K562 (cell line): Measurements from ENCODE around the gene COL13A1. TPM values are rescaled to one million over a fixed set of nuclear protein-coding genes. Genes with fewer than 3 reads are reported as not detected.

Source experiments
- ATAC-seq: fragments of 200-7000 bp; cut with Tn5 transposase; 3 replicates; pipeline ENCODE4 v1.9.1; 2020; ENCODE audit warnings: moderate library complexity
- BruUV-seq: library from RNA; stranded (reverse); fragments of 400-500 nt; replicated peaks from 2 replicates; lab custom pipeline; 2021; lab: Mats Ljungman, UMichigan
- CTCF ChIA-PET: fragments of 300-600 bp; formaldehyde crosslinking; extraction: SDS; loops from one replicate; lab custom pipeline; 2021; ENCODE audit warnings: low intra/inter-chr PET ratio; lab: Yijun Ruan, JAX
- POLR2A ChIA-PET: fragments of 300-600, 350-650 bp; sonication (Branson Sonifier 250); formaldehyde crosslinking; extraction: SDS; loops from one replicate; lab custom pipeline; 2021; ENCODE audit warnings: antibody characterized with exemption, inconsistent platforms; lab: Yijun Ruan, JAX
- DNase-seq, 4 experiments: peaks; one replicate each; pipeline versions ENCODE4 v3.0.0 to v3.0.0-alpha.2; 2011 to 2018; ENCODE audit warnings: low spot score in 3 of 4, mixed read lengths in 3 of 4; ENCODE audit errors: extremely low read depth in 1 of 4
- FAIRE-seq: peaks from 2 replicates; lab custom pipeline; 2011; peaks lifted over from hg19 to GRCh38; lab: Jason Lieb, UNC
- H2AFZ ChIP-seq: 2 replicates; pipeline ENCODE4 v1.6.0; 2011; ENCODE audit warnings: low read depth, low read length, control low read depth, inconsistent platforms
- H3K27ac ChIP-seq: fragments of 200-600 bp; 3 replicates; pipeline ENCODE4 v1.8.0; 2011; ENCODE audit warnings: low read depth, mild to moderate bottlenecking, control low read depth, inconsistent platforms, low read length, moderate library complexity, mixed read lengths; ENCODE audit errors: extremely low read depth
- H3K27me3 ChIP-seq, 2 experiments: fragments of 300-600 bp in 1 of 2; 2 replicates in 1 of 2; 3 replicates in 1 of 2; pipeline versions ENCODE4 v1.6.0 to v1.8.0; 2011; ENCODE audit warnings: inconsistent platforms in 2 of 2, low read length in 2 of 2, mild to moderate bottlenecking in 1 of 2, mixed read lengths in 1 of 2, moderate library complexity in 1 of 2; ENCODE audit not compliant: control insufficient read depth in 2 of 2, insufficient read depth in 2 of 2
- H3K36me3 ChIP-seq: fragments of 300-600 bp; 3 replicates; pipeline ENCODE4 v1.8.0; 2011; ENCODE audit warnings: mild to moderate bottlenecking, low read length, inconsistent platforms; ENCODE audit not compliant: control insufficient read depth, insufficient read depth
- H3K4me1 ChIP-seq, 2 experiments: fragments of 200-600 bp in 1 of 2; replicated peaks in 1 of 2; 2 replicates in 1 of 2; 3 replicates in 1 of 2; pipeline versions ENCODE4 v1.5.1 to v1.8.0; 2011; ENCODE audit warnings: inconsistent platforms in 2 of 2, low read length in 2 of 2, mild to moderate bottlenecking in 1 of 2, mixed read lengths in 1 of 2, moderate library complexity in 1 of 2; ENCODE audit not compliant: control insufficient read depth in 2 of 2, insufficient read depth in 2 of 2
- H3K4me2 ChIP-seq: 2 replicates; pipeline ENCODE4 v1.6.1; 2011; ENCODE audit warnings: low read length, control low read depth, inconsistent platforms, mixed read lengths; ENCODE audit not compliant: insufficient read depth
- H3K4me3 ChIP-seq: fragments of 200-600 bp; sonication (generic), shearing (Covaris generic); 2 replicates; pipeline ENCODE4 v1.5.1; 2016; ENCODE audit warnings: control low read depth, inconsistent platforms
- H3K79me2 ChIP-seq: fragments of 200-600 bp; 3 replicates; pipeline ENCODE4 v1.8.0; 2011; ENCODE audit warnings: low read length, inconsistent platforms; ENCODE audit not compliant: control insufficient read depth, insufficient read depth
- H3K9ac ChIP-seq, 2 experiments: 2 replicates each; pipeline versions ENCODE4 v1.6.0 to v1.6.1; 2011; ENCODE audit warnings: low read depth in 2 of 2, low read length in 2 of 2, control low read depth in 1 of 2, inconsistent platforms in 1 of 2, mild to moderate bottlenecking in 1 of 2, mixed read lengths in 1 of 2; ENCODE audit not compliant: insufficient read depth in 1 of 2
- H3K9me1 ChIP-seq: one replicate; pipeline ENCODE4 v1.6.0; 2011; ENCODE audit warnings: inconsistent platforms, mild to moderate bottlenecking, low read length, moderate library complexity; ENCODE audit not compliant: control insufficient read depth, insufficient read depth
- H3K9me3 ChIP-seq: replicated peaks from 2 replicates; pipeline ENCODE4 v1.5.1; 2011; ENCODE audit warnings: low read depth, low read length, inconsistent platforms; ENCODE audit not compliant: control insufficient read depth, insufficient read depth
- H4K20me1 ChIP-seq: replicated peaks from 2 replicates; pipeline ENCODE4 v1.6.1; 2011; ENCODE audit warnings: low read length, inconsistent platforms, mixed read lengths; ENCODE audit not compliant: control insufficient read depth, insufficient read depth
- CSDE1 ChIP-seq, 2 experiments: fragments of 450-650 bp; IDR thresholded peaks; 2 replicates each; pipeline ENCODE4 v1.6.1; 2016; ENCODE audit warnings: mild to moderate bottlenecking in 1 of 2
- E2F3 ChIP-seq: fragments of 250-450 bp; sonication (Bioruptor Pico); IDR thresholded peaks from 2 replicates; pipeline ENCODE4 v1.4.0; 2020; ENCODE audit warnings: mild to moderate bottlenecking
- HNRNPL ChIP-seq: fragments of 200-400 bp; formaldehyde crosslinking; IDR thresholded peaks from 2 replicates; pipeline ENCODE4 v1.6.1; 2017; ENCODE audit warnings: low read depth, mild to moderate bottlenecking, low read length
- NFATC3 ChIP-seq: fragments of 450-650 bp; IDR thresholded peaks from 2 replicates; pipeline ENCODE4 v1.6.1; 2017; ENCODE audit warnings: mild to moderate bottlenecking
- NR2C1 ChIP-seq, 2 experiments: fragments of 450-650 bp; IDR thresholded peaks; 2 replicates each; pipeline ENCODE4 v1.6.1; 2017; ENCODE audit warnings: mild to moderate bottlenecking in 2 of 2, antibody characterized with exemption in 1 of 2, inconsistent platforms in 1 of 2, missing compliant biosample characterization in 1 of 2, missing genetic modification characterization in 1 of 2
- RBM34 ChIP-seq: fragments of 200-400 bp; formaldehyde crosslinking; IDR thresholded peaks from 2 replicates; pipeline ENCODE4 v1.6.1; 2018; ENCODE audit warnings: low read length, borderline replicate concordance; ENCODE audit not compliant: insufficient read depth
- SNRNP70 ChIP-seq: fragments of 200-400 bp; formaldehyde crosslinking; optimal IDR thresholded peaks from 2 replicates; pipeline ENCODE3; 2017; ENCODE audit warnings: low read depth, low read length
- SRSF3 ChIP-seq: fragments of 200-400 bp; formaldehyde crosslinking; IDR thresholded peaks from 2 replicates; pipeline ENCODE4 v1.6.1; 2016; ENCODE audit warnings: mild to moderate bottlenecking, low read length, moderate library complexity; ENCODE audit not compliant: insufficient read depth
- ZEB2 ChIP-seq: fragments of 450-650 bp; IDR thresholded peaks from 2 replicates; pipeline ENCODE4 v1.6.1; 2016
- ZNF785 ChIP-seq: fragments of 250-450 bp; sonication (Bioruptor Pico); IDR thresholded peaks from 2 replicates; pipeline ENCODE4 v1.4.0; 2020; ENCODE audit warnings: mild to moderate bottlenecking
- WGBS: fragments of 100-300 bp; shearing (Covaris generic); methylation state at CpG from one replicate; pipeline ENCODE4 v1.1.6; 2016; ENCODE audit warnings: low coverage, mixed read lengths; ENCODE audit not compliant: insufficient coverage; ENCODE audit errors: missing lambda C conversion rate; 5-methylcytosine and 5-hydroxymethylcytosine counted together
- in situ Hi-C: fragments of 300-500 bp; cut with MboI; formaldehyde crosslinking; loops from 4 replicates; pipeline ENCODE4 v1.15.0; 2018; ENCODE audit warnings: inconsistent platforms, mixed read lengths
- intact Hi-C: fragments of 100-400 bp; cut with micrococcal nuclease; formaldehyde crosslinking; loops from 2 replicates; pipeline ENCODE4 v1.14.2; 2022
- polyA plus RNA-seq, 8 experiments: library from polyadenylated mRNA; depleted of rRNA in 4 of 8; stranded (reverse) in 5 of 8; unstranded in 3 of 8; fragments of >200 nt; fragmentation: Nextera tagmentation in 2 of 8; fragmentation: Illumina TruSeq in 1 of 8; extraction: Ambion mirVana in 2 of 8; extraction: Trizol in 1 of 8; gene quantifications; 2 replicates each; pipeline versions ENCODE4 v1.2.1 to v1.2.3, GENCODE V29; 2011 to 2014; ENCODE audit warnings: inconsistent platforms in 1 of 8, missing spikeins in 1 of 8
- total RNA-seq, 7 experiments: library from RNA; depleted of rRNA in 6 of 7; stranded (reverse); fragments of >200 nt in 6 of 7; fragmentation: Illumina TruSeq in 2 of 7; extraction: Trizol in 2 of 7; gene quantifications; 2 replicates each; pipeline versions ENCODE4 v1.2.1 to v1.2.3, GENCODE V29; 2011 to 2021; ENCODE audit warnings: low replicate concordance in 1 of 7
- TF ChIP-seq, protein P1 (sequence below): fragments of 450-650 bp; formaldehyde crosslinking; IDR thresholded peaks from 2 replicates; pipeline ENCODE4 v1.4.0; 2020; ENCODE audit warnings: mild to moderate bottlenecking, moderate library complexity
- TF ChIP-seq, protein P2 (sequence below), 2 experiments: fragments of 450-650 bp in 1 of 2; sonication (generic) in 1 of 2; formaldehyde crosslinking in 1 of 2; IDR thresholded peaks in 1 of 2; conservative IDR thresholded peaks in 1 of 2; 2 replicates each; pipeline versions ENCODE4 v1.6.1 to v1.8.1; 2016 to 2023; ENCODE audit warnings: mild to moderate bottlenecking in 2 of 2, moderate library complexity in 2 of 2, inconsistent platforms in 1 of 2, missing genetic modification reagents in 1 of 2
- TF ChIP-seq, protein P3 (sequence below): fragments of 250-450 bp; sonication (Bioruptor Pico); IDR thresholded peaks from 2 replicates; pipeline ENCODE4 v1.5.0; 2021
- TF ChIP-seq, protein P4 (sequence below): sonication (generic); formaldehyde crosslinking; IDR thresholded peaks from 2 replicates; pipeline ENCODE4 v1.8.1; 2023; ENCODE audit warnings: mild to moderate bottlenecking, missing genetic modification reagents

Gene COL13A1
- total and polyA plus RNA-seq, 9 of the 15 experiments (the other 6 are each of a cell fraction or from before 2014, with no cell fraction given): not detected

DNA sequence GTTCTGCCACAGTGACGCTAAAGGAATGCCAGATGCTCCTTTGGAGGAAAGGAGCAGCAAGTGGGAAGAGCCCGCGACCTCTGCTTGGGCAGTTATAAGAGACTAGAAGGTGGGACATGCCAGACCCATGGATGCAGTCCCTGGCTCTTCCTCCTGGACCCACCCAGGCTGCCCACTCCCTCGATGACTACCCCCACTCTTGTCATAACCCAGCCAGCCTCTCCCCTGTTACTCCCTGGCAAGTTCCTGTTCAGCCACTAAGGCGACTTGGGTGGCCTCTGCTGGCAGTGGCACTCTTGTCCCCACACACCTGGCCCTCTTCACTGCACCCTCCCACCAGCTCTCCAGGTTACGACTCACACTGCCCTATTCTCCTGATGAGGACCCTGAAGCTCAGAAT is 33.5 kb downstream of the COL13A1 start (continued):
- TF ChIP-seq ZNF785 (CRISPR knock-in tag) (no peak), HNRNPL (no peak), RBM34 (no peak)

DNA sequence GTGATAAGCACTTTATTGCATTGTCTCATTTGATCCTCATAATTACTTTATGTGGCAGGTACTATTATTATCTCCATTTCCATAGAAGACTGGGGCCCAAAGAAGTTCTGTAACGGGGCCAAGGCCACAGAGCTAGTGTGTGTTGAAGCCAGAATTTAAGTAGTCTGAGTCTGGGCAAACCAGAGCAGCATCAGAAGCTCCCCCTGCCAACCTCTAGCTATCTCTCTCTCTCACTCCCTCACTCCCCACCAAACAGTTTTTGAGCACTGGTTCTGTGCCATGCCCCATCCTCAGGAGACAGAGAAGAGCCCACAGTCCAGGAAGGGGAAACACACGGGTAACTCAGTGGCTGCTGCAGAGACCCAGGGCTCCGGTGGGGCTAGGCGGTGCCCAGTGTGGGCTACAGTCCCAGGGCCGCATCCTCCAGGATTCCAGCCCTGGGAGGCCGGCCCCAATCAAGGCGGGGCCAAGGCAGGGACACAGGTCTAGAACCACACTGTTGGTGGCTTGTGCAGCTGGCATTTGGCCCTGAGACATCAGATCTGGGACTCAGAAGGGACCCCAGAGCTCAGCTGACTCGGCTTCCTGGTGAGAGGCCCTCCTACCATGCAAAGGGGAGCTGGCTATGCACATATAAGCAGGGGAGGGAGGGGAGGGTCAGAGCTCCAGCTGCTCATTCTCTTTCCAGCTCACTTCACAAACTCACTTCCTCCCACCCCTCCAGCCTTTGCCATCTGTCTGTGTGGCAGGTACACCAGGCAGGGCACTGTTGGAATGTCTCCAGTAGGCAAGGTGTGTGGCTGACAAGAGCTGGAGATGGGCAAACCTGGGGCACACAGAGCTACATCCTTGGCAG is 34.4 kb downstream of the COL13A1 start:
- Histone ChIP-seq H3K4me1 (no peaks in the 10 kb centered on the region), H4K20me1 (0 out of 2 replicates have a peak, but pooled peaks cover 20% of the 10 kb centered on the region), H2AFZ (no peak overlapping the region), H3K4me3 (no peak overlapping the region), H3K4me2 (no peak overlapping the region), H3K27me3 (peaks cover 8 to 85% of the 10 kb centered on the region in 2 experiments), H3K9ac (no peak overlapping the region), H3K9me1 (no peaks in the 10 kb centered on the region), H3K36me3 (no peaks in the 10 kb centered on the region), H3K9me3 (no peaks in the 10 kb centered on the region), H3K27ac (no peak overlapping the region), H3K79me2 (no peaks in the 10 kb centered on the region)
- DNase-seq (no peak), FAIRE-seq (no peak), ATAC-seq (no peak)
- in situ Hi-C loops (no loop called here), intact Hi-C loops (no loop called here)
- no TSS peak for BruUV-seq
- POLR2A ChIA-PET: interaction anchor here (0.6 kb wide), 2 partner anchors 69 to 91 kb away, joined by 3 read pairs; no protein-coding TSS in a partner anchor
- WGBS: 0% methylated on average over 8 of the region's 8 CpGs
- TF ChIP-seq, protein P1, sequence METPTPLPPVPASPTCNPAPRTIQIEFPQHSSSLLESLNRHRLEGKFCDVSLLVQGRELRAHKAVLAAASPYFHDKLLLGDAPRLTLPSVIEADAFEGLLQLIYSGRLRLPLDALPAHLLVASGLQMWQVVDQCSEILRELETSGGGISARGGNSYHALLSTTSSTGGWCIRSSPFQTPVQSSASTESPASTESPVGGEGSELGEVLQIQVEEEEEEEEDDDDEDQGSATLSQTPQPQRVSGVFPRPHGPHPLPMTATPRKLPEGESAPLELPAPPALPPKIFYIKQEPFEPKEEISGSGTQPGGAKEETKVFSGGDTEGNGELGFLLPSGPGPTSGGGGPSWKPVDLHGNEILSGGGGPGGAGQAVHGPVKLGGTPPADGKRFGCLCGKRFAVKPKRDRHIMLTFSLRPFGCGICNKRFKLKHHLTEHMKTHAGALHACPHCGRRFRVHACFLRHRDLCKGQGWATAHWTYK: no peak
- TF ChIP-seq, protein P2, sequence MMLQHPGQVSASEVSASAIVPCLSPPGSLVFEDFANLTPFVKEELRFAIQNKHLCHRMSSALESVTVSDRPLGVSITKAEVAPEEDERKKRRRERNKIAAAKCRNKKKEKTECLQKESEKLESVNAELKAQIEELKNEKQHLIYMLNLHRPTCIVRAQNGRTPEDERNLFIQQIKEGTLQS (IDR thresholded peaks at IDR 0.05): no peak
- TF ChIP-seq, protein P2 (CRISPR knock-in tag; conservative IDR thresholded peaks at IDR 0.05): no peak
- TF ChIP-seq, protein P3, sequence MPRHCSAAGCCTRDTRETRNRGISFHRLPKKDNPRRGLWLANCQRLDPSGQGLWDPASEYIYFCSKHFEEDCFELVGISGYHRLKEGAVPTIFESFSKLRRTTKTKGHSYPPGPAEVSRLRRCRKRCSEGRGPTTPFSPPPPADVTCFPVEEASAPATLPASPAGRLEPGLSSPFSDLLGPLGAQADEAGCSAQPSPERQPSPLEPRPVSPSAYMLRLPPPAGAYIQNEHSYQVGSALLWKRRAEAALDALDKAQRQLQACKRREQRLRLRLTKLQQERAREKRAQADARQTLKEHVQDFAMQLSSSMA (CRISPR knock-in tag): no peak
- TF ChIP-seq, protein P4, sequence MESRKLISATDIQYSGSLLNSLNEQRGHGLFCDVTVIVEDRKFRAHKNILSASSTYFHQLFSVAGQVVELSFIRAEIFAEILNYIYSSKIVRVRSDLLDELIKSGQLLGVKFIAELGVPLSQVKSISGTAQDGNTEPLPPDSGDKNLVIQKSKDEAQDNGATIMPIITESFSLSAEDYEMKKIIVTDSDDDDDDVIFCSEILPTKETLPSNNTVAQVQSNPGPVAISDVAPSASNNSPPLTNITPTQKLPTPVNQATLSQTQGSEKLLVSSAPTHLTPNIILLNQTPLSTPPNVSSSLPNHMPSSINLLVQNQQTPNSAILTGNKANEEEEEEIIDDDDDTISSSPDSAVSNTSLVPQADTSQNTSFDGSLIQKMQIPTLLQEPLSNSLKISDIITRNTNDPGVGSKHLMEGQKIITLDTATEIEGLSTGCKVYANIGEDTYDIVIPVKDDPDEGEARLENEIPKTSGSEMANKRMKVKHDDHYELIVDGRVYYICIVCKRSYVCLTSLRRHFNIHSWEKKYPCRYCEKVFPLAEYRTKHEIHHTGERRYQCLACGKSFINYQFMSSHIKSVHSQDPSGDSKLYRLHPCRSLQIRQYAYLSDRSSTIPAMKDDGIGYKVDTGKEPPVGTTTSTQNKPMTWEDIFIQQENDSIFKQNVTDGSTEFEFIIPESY (CRISPR knock-in tag): no peak
- TF ChIP-seq CSDE1 (IDR thresholded peaks at IDR 0.05): no peak
- TF ChIP-seq NR2C1 (IDR thresholded peaks at IDR 0.05): no peak
- TF ChIP-seq NR2C1 (tag; IDR thresholded peaks at IDR 0.05): no peak
- TF ChIP-seq E2F3 (CRISPR knock-in tag): no peak
- TF ChIP-seq SNRNP70: no peak
- TF ChIP-seq ZEB2: no peak
- no peak for TF ChIP-seq NFATC3
- no peak for TF ChIP-seq SRSF3
- CTCF ChIA-PET: no interaction called here
